ENCODE results near the gene SELP. TPM values are rescaled to one million over a fixed set of nuclear protein-coding genes. Genes with fewer than 3 reads are reported as not detected.

SELP gene
- total RNA-seq, 1 donor from 2014 or later, result not detected

GRCh38 chr1:169590932-169591331, 39.0 kb downstream of the SELP start:
- peaks cover 29% of the 10 kb centered on the region for H3K27me3 Mint-ChIP-seq (ENCODE audit: unreplicated experiment)
- H3K36me3 Mint-ChIP-seq (ENCODE audit: unreplicated experiment), result no peaks in the 10 kb centered on the region
- no peak overlapping the region for H3K4me3 Mint-ChIP-seq (ENCODE audit: unreplicated experiment)
- peaks cover 4% of the 10 kb centered on the region for H3K4me1 Mint-ChIP-seq (ENCODE audit: unreplicated experiment)
- no peak overlapping the region for H3K27ac Mint-ChIP-seq (ENCODE audit: unreplicated experiment)
- TF ChIP-seq CTCF (IDR thresholded peaks at IDR 0.05), result no peak
- H3K9me3 Mint-ChIP-seq (ENCODE audit: unreplicated experiment), result no peaks in the 10 kb centered on the region
- DNase-seq (ENCODE audit: extremely low spot score, unreplicated experiment), result no peak

- DNase-seq (ENCODE audit: extremely low spot score, unreplicated experiment), result no peak
- Mint-ChIP-seq H3K27me3 (ENCODE audit: unreplicated experiment) (peaks cover 41% of the 10 kb centered on the region), H3K9me3 (ENCODE audit: unreplicated experiment) (no peaks in the 10 kb centered on the region), H3K27ac (ENCODE audit: unreplicated experiment) (no peak overlapping the region), H3K36me3 (ENCODE audit: unreplicated experiment) (no peaks in the 10 kb centered on the region), H3K4me1 (ENCODE audit: unreplicated experiment) (peaks cover 4% of the 10 kb centered on the region), H3K4me3 (ENCODE audit: unreplicated experiment) (no peak overlapping the region)
- TF ChIP-seq CTCF (IDR thresholded peaks at IDR 0.05), result no peak
These were observed 41.0 kb downstream of the SELP start for GRCh38 chr1:169588785-169589485.

- no peak for TF ChIP-seq CTCF (IDR thresholded peaks at IDR 0.05)
- no peak overlapping the region for H3K4me3 Mint-ChIP-seq (ENCODE audit: unreplicated experiment)
- H3K4me1 Mint-ChIP-seq (ENCODE audit: unreplicated experiment), result peaks cover 4% of the 10 kb centered on the region
- peaks cover 47% of the 10 kb centered on the region for H3K27me3 Mint-ChIP-seq (ENCODE audit: unreplicated experiment)
- no peaks in the 10 kb centered on the region for H3K36me3 Mint-ChIP-seq (ENCODE audit: unreplicated experiment)
- H3K27ac Mint-ChIP-seq (ENCODE audit: unreplicated experiment), result no peak overlapping the region
- H3K9me3 Mint-ChIP-seq (ENCODE audit: unreplicated experiment), result no peaks in the 10 kb centered on the region
- no peak for DNase-seq (ENCODE audit: extremely low spot score, unreplicated experiment)
These were observed 41.8 kb downstream of the SELP start for GRCh38 chr1:169588112-169588511.

GRCh38 chr1:169586395-169587255, 43.3 kb downstream of the SELP start, which contains the start of gene F5:
Gene F5, minus strand, starts transcription at chr1:169586481. Its CDS starts 95 bp downstream, at chr1:169586386.
- Mint-ChIP-seq H3K27ac (ENCODE audit: unreplicated experiment) (no peak within 1 kb of the TSS), H3K9me3 (ENCODE audit: unreplicated experiment) (no peaks in the 10 kb centered on the region), H3K36me3 (ENCODE audit: unreplicated experiment) (no peaks in the 10 kb centered on the region), H3K4me1 (ENCODE audit: unreplicated experiment) (peaks cover 4% of the 10 kb centered on the region), H3K27me3 (ENCODE audit: unreplicated experiment) (peaks cover 46% of the 10 kb centered on the region), H3K4me3 (ENCODE audit: unreplicated experiment) (no peak within 1 kb of the TSS)
- TF ChIP-seq CTCF (IDR thresholded peaks at IDR 0.05), result peak; percentile 46
- DNase-seq (ENCODE audit: extremely low spot score, unreplicated experiment), result no peak

GRCh38 chr1:169586067-169586394, 43.9 kb downstream of the SELP start:
- DNase-seq (ENCODE audit: extremely low spot score, unreplicated experiment), result no peak
- Mint-ChIP-seq H3K9me3 (ENCODE audit: unreplicated experiment) (no peaks in the 10 kb centered on the region), H3K4me3 (ENCODE audit: unreplicated experiment) (no peak overlapping the region), H3K36me3 (ENCODE audit: unreplicated experiment) (no peaks in the 10 kb centered on the region), H3K27me3 (ENCODE audit: unreplicated experiment) (peaks cover 46% of the 10 kb centered on the region), H3K27ac (ENCODE audit: unreplicated experiment) (no peak overlapping the region), H3K4me1 (ENCODE audit: unreplicated experiment) (peaks cover 4% of the 10 kb centered on the region)
- TF ChIP-seq CTCF (IDR thresholded peaks at IDR 0.05), result no peak
